HG03457 (cell line): ENCODE data around the gene BCKDHB.

ENCODE experiments used
- ATAC-seq: cut with Tn5 transposase; IDR thresholded peaks from one replicate; pipeline ENCODE4 v1.9.1; 2021; ENCODE audit warnings: moderate number of reproducible peaks; ENCODE audit not compliant: unreplicated experiment

The BCKDHB gene

DNA sequence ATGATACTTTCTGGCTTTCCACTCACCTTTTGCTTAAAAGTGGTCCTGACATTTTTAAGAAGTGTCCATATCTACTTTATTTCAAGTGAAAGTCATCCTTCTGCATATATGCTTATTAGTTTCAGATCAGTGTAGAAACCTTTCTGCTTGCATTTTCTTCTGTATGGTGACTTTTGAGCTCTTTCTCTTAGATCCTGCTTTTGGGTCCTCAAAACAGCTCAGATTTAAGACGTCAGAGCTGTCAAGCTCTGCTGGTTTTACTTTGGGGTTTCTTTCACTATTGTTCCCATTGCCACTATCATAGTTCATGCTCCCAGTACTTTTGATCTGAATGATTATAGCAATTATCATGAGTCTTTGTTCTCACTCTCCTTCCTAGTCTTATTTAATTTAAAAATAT lies 41.7 kb downstream of the BCKDHB start:
- no peak for ATAC-seq

GRCh38 chr6:80151635-80152034 lies 45.2 kb downstream of the BCKDHB start:
- no peak for ATAC-seq

DNA sequence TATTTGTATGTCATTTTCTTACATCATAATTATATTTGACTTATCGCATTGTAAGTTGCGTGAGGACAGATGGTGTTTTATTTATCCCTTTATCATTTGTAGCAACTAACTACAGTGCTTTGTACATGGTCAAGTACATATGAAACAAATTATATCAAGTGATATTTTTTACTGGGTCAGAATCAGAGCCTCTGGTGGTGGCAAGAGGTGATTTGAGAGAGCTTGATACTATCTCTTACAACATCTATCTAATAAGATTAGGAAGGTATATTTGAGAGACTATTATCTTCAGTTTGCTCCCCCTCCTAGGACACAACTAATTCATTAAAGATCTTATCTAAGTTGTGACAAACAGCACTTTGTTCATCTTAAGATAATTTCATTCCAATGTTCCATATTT lies 47.7 kb downstream of the BCKDHB start:
- ATAC-seq: no peak

- no peak for ATAC-seq
Measured at GRCh38 chr6:80156221-80156620, 49.8 kb downstream of the BCKDHB start.

DNA sequence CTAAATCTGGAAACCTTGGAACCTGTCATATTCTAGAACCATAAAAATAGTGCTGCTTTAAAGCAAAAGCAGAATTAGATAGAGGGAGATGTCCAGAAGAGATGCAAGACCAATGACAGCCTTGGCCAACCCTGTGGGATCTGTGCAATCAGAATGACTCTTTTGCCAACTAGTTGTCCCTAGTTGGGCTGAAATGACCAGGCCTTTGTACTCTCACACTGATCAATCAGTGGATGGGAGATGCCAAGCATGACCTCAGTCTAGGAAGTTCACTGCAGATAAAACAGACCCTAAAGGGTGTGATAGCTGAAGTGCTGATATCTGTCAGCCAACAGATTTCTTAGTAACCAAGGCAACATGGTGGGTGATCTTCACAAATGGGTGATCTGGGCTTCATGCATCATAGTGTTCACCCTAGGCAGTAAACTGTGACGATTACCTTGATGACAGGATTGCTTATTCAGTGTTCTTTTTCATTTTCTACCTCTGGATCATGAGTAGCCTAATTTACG lies 52.1 kb downstream of the BCKDHB start:
- ATAC-seq: no peak

- ATAC-seq: no peak
Measured at GRCh38 chr6:80161434-80161833, 55.0 kb downstream of the BCKDHB start.

- peak; percentile 64 for ATAC-seq
Measured at GRCh38 chr6:80163754-80164187, 57.3 kb downstream of the BCKDHB start.

- peak; percentile 95 for ATAC-seq
Measured at GRCh38 chr6:80165143-80165542, 58.7 kb downstream of the BCKDHB start.

DNA sequence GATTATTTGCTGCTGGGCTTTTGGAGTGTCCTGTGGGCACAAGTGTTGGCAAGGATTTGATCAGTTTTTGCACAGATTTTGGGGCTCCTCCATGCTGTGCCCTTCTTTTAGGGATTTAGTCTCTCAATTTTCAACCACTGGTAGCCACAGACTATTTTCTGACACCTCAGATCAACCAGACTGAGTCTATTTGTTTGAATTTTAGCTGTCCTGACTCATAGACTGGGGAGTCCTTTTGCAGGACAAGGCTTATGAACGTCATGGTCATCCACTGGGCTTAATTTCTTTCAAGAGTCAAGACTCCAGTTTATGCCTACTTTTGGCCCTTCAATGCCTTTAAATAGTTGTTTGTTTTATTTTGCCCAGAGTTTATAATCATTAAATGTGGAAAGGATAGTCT lies 59.3 kb downstream of the BCKDHB start:
- no peak for ATAC-seq

GRCh38 chr6:80170433-80170832 lies 64.0 kb downstream of the BCKDHB start:
- ATAC-seq: no peak

DNA sequence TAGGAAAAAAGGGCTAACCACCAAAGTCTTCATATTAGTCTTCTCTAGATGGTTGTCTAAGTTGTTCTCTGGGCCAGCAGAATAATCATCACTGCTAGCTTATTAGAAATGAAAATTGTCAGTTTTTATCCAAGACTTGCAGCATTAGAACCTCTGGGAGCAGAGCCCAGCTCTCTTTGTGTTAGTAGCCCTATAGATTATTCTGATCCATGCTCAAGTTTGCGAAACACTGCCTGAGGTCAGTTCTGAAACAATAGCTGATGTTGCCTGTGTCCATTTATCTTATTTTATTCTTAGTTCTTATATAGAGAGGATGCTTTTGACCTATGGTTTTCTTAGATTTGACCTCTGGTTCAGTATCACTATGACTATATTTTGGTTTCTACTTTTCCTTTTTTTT lies 66.9 kb downstream of the BCKDHB start:
- ATAC-seq: no peak

- peak; percentile 79 for ATAC-seq
Measured at GRCh38 chr6:80174900-80175572, 68.6 kb downstream of the BCKDHB start.

DNA sequence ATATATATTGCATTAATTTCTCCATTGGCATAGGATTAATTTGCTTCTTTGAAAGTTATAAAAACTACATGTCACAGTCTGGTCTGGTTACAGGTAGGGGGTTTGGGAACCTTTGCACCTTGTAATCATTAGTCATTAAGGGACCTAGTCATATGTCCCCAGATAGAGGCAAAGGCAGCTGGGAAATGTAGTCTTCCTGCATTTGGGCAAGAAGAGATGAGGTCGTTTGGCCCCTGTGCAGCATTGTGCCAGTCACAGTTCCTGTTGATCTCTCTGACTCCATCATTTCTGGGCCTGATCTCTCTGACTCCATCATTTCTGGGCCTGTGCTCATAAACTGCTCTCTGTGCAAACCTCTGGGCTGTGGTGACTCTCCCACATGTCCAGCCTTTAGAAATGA lies 73.2 kb downstream of the BCKDHB start:
- no peak for ATAC-seq

DNA sequence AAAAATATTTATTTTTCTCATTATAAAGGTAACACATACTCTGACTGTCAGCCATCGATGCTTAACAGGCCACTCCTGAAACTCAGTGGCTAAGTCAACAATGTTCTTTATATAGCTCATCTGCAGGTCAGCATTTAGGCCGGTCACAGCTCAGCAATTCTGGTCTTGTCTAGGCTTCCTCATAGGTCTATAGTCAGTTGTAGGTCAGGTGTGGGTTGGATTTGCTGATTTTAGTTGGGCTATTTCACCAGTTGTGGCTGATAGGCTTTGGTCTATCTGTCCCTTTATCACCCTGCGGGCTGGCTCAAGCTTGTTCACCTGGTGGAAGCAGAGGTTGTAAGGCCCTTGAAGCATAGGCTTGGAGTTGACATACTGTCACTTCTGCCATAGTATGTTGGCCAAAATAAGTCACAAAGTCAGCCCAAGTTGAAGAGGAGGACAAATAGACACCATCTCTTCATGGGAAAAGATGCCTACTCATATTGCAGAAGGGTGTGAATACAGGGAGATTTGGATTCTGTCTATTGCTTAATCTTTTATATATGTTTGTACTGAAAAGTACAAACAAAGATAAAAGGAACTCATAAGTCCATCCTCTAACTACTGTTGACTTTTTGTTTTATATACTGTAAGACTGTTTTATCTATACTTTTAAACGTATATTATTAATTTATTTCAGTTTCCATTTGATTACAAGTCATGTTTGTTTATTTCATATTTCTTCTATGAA lies 75.0 kb downstream of the BCKDHB start:
- no peak for ATAC-seq

DNA sequence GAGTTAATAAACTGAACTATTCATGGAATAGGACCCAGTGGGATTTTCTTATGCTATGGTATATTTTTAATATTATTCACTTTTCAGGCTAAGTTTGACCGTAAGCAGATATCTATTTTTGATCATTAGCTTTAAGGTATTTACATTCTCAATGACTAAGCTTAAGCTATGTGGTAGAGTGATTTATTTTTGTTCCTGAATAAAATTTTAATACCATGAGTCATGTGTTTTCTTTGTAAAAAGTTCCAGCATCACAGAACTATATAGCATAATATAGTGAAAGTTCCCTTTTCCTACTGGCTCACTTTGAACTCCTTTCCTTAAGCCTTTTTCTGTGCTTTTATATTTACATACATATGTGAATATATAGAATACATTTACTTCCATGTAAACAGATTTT lies 75.8 kb downstream of the BCKDHB start:
- no peak for ATAC-seq

GRCh38 chr6:80183019-80183795 lies 76.7 kb downstream of the BCKDHB start:
- ATAC-seq: no peak

DNA sequence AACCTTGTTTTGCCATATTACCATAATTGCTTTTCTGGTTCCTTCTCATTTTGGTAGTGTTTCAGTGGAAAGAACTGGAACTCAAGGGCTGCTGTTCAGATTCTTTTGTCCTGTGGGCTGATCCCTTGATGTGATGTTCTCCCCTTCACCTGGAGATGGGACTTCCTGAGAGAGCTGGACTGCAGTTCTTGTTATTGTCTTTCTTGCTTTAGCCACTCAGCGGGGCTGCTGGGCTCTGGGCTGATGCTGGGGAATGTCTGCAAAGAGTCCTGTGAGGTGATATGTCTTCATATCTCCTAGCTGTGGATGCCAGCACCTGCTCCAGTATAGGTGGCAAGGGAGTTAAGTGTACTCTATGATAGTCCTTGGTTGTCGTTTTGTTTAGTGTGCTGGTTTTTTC lies 79.0 kb downstream of the BCKDHB start:
- no peak for ATAC-seq

GRCh38 chr6:80186082-80186481 lies 79.6 kb downstream of the BCKDHB start:
- no peak for ATAC-seq

DNA sequence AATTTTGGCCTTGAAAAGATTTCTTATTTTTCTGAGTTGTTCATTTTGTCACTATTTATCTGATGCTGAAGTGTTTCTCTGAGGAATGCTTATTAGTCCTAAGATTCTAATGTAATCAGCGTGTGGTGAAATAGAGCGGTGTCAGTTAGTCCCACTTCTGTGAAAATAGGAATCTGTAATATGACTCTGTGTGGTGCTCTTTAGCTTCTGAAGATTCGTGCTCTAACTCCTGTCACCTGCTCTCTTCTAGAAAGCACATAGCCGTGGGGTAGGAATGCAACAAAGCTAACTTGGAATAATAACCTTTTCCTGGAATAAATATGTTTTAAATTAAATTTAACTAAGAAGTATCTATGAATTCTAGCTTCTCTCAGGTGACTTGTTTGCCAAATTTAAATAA lies 90.4 kb downstream of the BCKDHB start:
- ATAC-seq: no peak

GRCh38 chr6:80197474-80197873 lies 91.0 kb downstream of the BCKDHB start:
- no peak for ATAC-seq

DNA sequence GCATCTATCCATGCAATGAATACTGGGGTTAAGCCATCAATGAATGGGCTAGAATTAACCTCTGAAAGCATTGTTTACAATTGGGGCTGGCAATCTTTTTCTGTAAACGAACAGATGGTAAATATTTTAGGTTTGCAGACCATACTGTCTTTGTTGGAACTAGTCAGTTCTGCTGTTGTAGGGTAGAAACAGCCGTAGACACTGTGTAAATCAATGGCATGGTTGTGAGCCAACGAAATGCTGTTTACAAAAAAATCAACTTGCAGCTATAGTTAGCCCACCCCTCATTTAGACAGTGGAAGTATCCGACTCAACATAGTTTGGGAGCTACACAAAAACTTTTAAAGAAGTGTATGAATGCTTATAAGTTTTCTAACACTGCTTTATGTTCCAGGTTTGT lies 91.5 kb downstream of the BCKDHB start:
- no peak for ATAC-seq

DNA sequence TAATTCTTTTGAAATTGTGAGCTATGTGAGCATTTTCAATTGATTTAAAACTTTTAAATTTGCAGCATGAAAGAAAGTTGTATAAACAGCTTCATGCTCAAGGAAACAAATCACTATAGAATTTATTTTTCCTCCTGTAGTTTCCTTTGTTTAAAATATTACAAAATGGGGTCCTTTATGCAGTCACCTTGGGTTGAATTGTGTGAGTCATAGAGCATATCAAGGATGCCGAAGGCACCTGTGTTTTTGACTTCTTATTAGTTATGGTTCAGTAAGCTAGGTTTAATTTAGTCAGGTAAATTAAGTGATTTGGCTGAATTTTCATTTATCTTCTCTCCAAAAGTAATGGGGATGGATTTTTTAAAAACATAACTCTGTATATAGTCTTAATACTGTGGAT lies 96.8 kb downstream of the BCKDHB start:
- no peak for ATAC-seq
